ENCODE results near the gene PAX3.

- no peak for TF ChIP-seq SP1 (IDR thresholded peaks at IDR 0.05)
- TF ChIP-seq ZNF384 (IDR thresholded peaks at IDR 0.05): no peak
- no peak for TF ChIP-seq ARNT (IDR thresholded peaks at IDR 0.05)
Measured at GRCh38 chr2:222281506-222281905, 17.3 kb downstream of the PAX3 start.
